ENCODE measurements around the gene BCAS3.

DNA sequence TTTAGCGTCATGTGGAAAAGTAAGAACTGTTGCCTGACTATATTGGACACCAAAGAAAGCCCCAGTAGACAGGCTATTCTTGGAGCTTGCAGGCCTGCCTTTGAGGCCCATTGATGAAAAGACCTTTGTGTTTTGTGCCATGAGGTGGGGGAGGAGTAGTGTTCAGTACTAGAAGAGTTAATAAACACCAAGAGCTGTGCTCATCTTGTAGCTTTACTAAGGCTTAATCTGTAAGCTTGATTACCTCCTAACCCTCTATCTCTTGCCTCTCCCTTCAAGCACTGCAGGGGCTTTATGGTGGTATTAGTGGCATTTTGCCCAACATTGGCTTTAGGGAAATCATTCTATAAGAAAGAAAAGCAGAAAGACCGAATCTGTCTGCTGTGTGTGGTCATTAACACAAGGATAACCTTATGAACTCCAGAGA is 501.7 kb downstream of the BCAS3 start:
- TF ChIP-seq GATA2 (IDR thresholded peaks at IDR 0.05; ENCODE audit: low read depth, low read length), result no peak
- no peak for TF ChIP-seq GATA3 (IDR thresholded peaks at IDR 0.05; ENCODE audit: low read depth, low read length)

Data from SH-SY5Y (cell line).